ENCODE results near the gene SERP2.

SERP2 gene

DNA sequence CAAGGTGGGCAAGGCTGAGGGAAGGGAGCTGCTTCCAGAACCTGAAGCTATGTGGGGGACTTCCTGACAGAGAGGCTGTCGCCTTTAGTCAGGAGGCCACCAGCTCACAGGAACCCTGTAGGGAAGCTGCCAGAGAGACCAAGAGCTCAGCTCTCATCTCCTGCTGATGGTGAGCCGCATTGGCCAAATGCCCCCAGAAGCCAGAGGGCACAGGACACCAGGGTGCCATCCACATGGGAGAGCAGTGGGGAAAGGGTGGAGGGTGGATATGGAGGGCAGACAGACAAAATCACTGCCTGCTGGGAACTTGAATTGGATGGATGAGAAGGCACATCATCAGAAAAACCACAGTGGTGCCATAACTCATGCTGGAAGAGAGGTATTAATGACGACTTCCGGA lies 36.0 kb downstream of the SERP2 start:
- in situ Hi-C loops (cut with MboI; ENCODE audit: low sequenced_read_pairs), result no loop called here

DNA sequence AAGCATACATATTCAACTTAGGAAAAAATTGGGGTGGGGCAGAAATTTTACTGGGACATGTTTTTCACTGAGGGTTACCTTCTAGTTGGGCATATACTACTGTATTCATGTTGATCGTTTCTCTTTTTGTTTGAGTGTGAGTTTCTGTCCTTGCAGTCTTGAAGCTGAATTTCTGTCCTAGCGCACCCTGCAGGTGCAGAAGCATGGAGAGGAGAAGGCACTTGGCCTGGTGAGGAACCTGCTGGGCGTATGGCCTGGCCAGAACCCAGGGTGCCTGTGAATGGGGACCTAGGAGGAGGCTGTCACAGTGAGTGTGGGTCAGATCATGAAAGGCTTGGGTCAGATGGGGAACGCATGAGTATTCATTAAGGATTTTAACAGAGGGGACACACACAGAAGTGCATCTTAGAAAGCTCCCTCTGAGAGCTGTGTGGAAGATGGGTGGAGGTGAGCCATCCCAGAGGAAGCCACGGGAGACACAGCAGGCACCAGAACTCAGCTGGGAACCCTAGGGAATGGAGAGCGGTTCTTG lies 36.8 kb downstream of the SERP2 start:
- in situ Hi-C loops (cut with MboI; ENCODE audit: low sequenced_read_pairs), result no loop called here

DNA sequence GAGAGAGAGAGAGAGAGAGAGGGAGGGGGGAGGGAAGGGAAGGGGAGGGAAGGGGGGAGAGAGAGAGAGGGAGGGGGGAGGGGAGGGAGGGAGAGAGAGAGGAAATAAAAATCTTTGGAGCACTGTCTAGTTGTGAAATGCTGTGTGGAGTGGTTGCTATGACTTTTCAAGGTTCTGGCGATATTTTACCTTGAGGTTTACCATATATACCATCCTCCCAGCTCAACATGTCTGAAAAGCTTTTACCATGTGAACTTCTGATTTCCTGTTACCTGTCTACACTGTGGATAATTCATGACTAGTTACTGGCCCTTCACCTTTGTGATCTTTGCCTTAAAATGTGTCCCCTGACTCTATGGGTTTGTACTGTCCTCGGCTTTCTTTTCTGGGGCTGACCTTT lies 38.2 kb downstream of the SERP2 start:
- in situ Hi-C loops (cut with MboI; ENCODE audit: low sequenced_read_pairs), result no loop called here

DNA sequence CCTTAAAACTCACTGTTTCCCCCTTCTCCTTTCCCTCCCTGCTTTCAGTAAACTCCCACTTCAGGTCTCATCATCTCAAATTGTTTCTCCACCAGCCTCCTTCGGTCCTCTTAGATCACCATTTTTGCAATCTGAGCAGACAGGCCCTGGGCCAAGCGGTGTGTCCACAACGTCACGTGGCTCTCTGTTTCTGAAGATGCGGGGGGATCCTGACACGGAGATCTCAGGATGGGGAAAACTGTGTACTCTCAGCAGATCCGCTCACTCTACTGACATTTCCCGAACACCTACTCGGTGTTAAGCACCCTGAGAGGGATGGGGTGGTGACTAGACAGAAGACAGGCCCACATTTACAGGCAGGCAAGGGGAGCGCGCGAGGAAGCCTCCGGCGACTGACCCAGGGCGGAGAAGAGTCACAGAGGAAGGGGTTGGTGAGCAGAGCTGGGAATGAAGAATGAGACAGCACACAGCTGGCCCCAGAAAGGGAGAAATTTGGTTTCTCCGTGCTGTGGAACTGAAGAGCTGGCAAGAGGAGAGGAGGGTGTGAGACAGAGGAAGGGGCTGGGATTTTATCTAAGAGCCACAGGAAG lies 38.8 kb downstream of the SERP2 start:
- in situ Hi-C loops (cut with MboI; ENCODE audit: low sequenced_read_pairs), result no loop called here

DNA sequence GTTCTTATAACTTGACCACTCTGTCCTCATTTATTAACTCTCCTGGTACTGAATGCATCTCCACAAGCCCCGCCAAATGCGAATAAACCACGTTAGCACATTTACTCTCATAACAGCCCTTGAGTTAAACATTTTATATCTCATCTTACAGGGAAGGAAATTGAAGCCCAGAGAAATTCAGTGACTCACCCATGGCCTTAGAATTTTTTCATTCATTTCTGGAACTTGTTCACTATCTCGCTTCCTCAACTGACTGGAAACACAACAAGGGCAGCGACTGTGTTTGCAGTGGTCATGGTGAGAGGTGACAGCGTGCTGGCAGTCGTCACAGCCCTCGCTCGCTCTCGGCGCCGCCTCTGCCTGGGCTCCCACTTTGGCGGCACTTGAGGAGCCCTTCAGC lies 39.5 kb downstream of the SERP2 start:
- in situ Hi-C loops (cut with MboI; ENCODE audit: low sequenced_read_pairs), result no loop called here

DNA sequence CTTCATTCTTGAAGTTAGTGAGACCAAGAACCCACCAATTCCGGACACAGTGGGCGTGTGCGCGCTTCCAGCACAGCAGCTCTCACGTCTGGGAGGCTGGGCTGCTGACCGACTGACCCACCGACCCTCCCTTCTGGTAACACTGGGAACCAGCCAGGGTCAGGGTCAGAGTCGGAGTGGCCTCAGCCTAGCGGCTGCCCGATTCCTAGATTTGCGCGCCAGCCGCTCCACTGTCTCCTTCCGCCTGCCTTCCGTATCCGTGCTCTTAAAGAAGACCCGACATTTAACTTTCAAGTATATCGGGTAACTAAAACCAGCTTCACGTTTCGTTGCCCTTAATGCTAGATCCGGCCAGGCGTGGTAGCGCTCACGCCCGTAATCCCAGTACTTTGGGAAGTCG lies 41.1 kb downstream of the SERP2 start:
- in situ Hi-C loops (cut with MboI; ENCODE audit: low sequenced_read_pairs), result no loop called here

DNA sequence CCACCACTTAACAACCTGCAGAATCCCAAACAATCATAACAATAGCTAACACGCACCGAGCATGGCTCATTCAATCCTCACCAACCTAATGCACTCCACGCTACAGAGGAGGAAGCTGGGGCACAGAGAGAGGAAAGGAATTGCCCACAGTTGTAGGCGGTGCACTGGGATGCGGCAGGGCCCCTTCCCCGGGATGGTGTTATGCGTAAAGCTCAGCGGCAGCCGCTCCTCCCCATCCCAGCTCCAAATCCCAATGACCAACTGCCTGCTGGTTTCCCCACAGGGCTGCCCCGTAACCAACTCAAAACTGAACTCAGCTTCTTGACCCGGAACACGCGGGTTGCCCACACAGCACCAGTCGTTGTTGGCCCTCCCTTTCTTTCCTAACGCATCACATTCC lies 42.2 kb downstream of the SERP2 start:
- in situ Hi-C loops (cut with MboI; ENCODE audit: low sequenced_read_pairs), result no loop called here

DNA sequence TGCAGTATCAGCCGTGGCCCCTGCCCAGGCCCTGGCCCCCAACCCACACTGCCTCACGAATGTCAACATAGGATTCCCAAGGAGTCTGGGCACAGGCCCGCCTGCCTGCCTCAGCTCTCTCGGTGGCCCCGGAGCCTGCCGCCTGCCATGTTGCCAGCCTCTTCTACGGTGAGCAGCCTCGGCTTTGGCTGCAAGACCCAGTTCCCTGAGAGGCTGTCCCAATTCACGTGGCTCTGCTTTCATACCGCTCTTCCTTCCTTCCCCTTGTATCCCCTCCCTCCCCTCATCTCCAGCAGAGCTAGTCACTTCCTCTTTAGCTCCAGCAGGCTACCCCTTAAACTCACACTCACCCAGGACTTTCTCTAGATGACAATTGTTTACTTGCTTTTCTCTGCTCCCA lies 42.7 kb downstream of the SERP2 start:
- in situ Hi-C loops (cut with MboI; ENCODE audit: low sequenced_read_pairs), result no loop called here

DNA sequence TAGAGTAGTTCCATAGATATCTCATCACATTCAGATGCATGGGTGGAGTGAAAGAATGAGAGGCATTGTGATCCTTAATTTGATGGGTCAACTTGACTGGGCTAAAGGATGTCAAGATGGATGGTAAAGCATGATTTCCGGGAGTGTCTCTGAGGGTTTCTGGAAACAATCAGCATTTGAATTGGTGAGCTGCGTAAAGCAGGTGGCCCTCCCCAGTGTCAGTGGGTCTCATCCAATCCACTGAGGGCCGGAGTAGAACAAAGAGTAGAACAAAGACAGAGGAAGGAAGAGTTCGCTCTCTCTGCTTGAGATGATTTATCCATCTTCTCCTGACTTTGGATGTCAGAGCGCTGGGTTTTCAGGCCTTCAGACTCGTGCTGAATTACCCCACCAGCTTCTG lies 43.1 kb downstream of the SERP2 start:
- in situ Hi-C loops (cut with MboI; ENCODE audit: low sequenced_read_pairs), result no loop called here

DNA sequence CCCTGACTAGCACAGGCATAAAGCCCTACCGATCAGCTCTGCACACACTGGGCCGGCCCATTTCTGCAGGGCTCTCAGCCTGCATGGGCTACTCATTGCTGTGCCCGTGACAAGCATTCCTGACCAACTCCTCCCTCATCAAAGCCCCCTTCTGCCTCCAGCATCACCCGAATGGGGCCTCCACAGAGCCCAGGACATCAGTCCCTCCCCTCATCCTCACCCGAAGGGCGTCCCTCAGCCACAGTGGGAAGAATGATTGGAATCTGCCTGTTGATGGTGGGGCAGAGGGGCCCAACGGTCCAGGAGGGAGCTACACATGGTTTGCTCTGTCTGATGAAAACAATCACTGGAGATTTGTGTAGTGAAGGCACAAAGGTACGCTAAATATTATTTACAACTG lies 43.8 kb downstream of the SERP2 start:
- in situ Hi-C loops (cut with MboI; ENCODE audit: low sequenced_read_pairs), result no loop called here

DNA sequence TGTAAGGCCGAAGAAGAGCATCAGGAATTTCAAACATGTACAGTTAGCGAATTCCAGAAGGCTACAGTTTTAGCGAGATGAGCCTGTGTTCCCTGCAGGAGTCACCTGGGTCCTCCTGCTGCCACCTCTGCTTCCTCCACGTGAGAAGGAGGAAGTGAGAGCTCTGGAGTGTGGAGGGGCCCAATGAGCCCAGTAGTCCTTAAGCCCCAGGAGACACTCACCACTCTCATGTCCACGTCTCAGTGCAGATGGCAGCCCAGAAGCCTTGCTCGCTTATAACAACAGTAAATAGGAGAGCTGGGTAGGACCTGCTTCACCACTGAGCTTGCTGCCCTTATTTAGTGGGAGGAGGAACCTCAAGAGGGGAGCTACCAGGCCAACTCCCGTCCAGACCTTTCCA lies 44.3 kb downstream of the SERP2 start:
- in situ Hi-C loops (cut with MboI; ENCODE audit: low sequenced_read_pairs), result no loop called here

DNA sequence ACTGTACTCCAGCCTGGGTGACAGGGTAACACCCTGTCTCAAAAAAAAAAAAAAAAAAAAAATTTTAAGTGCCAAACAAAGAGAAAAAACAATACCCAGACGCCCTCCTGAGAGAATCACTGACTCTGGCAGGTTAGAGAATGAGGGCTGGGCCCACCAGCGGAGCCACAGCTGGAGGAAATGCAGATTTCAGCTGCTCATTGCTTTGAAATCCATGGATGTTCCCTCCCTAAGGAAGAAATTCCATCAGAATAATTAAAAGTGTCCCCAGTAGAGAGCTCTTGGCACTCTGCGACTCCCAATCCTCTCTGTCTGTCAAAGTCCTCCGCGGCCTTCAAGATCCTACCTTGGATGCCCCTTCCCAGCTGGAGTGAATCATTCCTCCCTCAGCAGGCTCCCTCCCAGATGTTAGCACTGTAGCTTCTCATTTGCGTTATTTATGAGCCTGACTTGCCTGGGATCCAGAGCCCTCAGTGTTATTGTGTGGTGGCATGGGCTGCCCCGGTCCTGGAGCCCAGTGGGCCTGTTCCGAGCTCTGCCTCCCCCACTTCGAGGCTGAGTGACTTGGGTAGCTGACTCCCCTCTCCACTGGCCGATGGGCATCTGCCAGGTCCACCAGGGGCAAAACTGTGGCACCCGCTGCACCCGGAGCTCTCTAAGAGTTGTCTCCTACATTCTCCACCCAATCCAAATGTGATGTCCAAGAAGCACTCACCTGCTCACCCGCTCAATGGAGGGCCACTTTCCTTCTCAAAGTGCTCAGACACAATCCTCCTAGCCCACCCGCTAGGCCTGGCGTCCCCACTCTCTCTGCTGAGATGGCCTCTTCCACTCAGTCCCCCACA lies 47.0 kb downstream of the SERP2 start:
- in situ Hi-C loops (cut with MboI; ENCODE audit: low sequenced_read_pairs), result no loop called here

DNA sequence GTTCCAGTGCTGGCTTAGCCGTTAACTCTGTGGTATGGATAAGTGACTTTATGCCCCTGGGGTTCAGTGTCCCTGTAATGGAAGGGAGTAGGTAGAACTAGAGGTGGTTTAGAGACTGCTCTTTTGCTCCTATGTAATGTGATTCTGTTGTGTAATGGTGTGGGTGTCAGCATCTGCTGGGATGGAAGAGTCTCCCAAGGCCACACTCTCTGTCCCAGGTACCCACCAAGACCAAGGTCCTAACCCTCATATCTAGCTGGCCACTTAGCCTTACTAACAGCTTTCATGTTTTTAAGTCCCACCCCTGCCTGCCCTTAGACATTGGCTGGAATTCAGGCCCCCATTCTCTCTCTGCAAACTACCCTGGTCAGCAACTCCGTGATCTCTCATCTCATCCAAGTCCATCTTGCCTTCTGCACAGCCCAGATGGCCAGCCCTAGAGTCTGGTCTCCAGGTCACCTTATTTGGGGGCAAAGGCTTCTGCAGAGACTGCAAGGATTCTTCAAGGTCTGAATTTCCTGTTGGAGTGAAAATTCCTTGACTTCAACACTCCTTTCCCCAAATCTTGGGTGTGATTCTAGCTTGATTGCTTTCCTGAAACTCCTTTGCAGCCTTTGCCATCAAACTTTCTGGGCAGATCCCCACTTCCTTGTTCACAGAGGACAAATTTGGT lies 48.4 kb downstream of the SERP2 start:
- in situ Hi-C loops (cut with MboI; ENCODE audit: low sequenced_read_pairs), result no loop called here

DNA sequence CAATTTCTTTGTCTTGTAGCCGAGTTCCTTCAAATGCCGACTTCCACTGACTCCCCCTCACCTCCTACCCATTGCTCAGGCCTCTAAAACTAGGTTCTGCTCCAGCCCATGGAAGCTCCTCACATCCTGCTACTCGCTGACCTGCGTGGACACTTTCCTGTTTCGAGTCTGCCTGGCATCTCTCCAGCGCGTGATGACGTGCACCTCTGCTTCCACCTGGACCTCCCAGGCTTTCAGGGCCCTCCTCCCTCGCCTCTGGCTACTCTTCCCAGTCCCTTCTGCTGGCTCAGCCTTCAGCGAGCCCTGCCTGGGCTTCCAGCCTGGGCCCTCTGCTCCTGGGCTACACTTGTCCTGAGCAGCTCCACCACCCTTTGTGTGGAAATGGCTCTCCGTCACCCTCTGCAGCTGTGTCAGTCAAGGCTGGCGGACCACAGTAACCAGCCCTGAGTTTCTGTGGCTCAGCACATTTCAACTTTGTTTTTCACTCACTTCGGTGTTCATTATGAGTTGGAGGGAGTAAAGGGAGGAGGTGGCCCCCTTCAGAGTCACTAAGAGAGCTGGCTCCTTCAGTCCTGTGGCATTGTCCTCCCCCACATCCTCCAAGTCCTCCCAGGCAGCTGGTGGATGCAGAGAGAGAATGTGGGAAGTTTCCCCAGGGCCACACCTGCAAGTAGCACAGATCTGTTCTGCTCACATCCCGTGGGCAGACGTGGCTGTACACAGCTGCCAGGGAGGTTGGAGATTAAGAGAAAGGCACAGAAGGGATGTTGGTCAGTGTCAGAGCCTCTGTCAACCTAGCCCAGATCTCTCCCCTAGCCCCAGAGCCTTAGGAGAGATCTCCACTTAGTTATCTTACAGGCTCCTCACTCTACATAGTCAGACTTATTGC lies 49.4 kb downstream of the SERP2 start:
- in situ Hi-C loops (cut with MboI; ENCODE audit: low sequenced_read_pairs), result no loop called here

DNA sequence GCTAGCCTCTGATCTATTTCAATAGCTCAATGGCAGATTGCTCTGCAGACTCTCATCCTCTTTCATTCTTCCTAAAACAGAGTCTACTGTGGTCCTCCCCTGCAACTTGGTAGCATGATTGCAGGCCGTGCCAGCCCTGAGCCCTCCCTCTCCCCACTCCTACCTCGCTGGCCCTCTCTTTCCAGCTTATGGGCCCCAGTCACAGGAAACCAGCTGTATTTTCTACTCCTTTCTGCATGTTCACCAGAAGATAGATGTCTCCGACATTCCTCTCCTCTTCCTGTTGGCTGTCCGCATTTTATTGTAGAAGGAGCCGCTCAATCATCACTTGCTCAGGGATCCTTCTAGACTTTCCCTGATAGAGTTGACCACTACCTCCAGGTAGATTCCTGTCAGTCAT lies 50.2 kb downstream of the SERP2 start:
- in situ Hi-C loops (cut with MboI; ENCODE audit: low sequenced_read_pairs), result no loop called here

DNA sequence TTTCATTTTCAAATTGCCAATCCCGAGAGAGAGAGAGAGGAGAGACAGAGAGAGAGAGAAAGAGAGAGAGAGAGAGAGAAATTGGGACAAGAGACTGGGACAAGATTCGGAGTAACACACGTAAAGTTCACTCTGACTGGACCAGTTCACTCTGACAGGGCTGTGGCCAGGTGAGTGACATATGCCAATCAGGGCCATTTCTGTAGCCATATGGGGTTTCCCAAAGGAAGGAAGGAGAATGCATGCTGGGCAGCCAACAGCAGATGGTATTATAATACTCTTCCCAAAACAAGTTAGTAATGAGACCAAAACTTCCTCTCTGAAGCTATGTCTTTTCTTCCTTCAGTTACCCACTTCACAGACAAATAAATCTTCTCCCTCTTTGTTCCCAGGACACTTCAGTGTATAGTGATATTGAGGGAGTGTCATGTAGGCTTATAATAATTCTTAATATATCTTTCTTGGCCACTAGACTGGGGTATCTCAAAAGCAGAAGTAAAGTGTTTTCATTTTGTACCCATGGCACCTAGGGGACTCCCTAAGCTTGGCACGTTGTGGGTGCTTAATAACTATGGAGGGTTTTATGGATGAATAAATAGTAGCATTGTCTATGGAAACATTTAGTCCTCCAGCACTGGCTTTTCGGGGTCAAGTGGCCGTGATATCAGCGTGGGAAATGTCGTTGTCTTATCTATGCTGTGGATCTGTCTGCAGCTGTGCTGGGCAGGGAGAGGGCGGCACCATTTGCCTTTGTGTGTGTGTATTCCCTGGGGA lies 51.6 kb downstream of the SERP2 start:
- in situ Hi-C loops (cut with MboI; ENCODE audit: low sequenced_read_pairs), result loop anchor here (25.0 kb wide), 1 partner anchor 363 kb away; no protein-coding TSS in a partner anchor

DNA sequence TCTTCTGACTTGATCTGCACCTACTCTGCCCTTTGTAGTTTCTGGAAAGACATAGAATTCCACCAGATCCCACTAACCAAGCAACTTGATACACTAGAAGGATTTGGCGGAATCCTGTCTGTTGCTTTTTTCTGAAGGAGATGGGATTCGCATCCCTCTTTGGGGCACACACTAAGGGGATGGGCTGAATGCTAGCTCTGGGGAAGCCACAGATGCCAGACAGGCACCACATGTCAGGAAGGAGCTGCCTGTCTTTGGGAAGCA lies 52.1 kb downstream of the SERP2 start:
- in situ Hi-C loops (cut with MboI; ENCODE audit: low sequenced_read_pairs), result loop anchor here (25.0 kb wide), 1 partner anchor 363 kb away; no protein-coding TSS in a partner anchor

DNA sequence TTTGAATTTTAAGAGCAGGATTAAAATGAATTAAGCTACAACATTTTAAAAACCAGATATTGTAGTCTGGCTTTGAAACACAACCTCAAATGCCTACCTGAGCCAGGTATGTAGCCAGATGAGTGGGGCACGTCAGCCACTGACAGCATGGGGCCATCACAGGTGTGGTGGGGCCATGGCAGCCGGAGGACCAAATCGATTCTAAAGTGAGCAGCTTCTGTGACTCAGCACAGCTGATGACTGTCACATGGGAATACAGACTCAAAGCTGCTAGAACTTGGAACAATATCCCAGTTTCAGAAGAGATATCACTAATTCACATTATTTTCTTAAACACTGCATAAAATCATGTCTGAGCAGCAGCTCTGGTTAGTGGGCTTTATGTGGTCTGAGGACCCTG lies 52.8 kb downstream of the SERP2 start:
- in situ Hi-C loops (cut with MboI; ENCODE audit: low sequenced_read_pairs), result loop anchor here (25.0 kb wide), 1 partner anchor 364 kb away; no protein-coding TSS in a partner anchor

DNA sequence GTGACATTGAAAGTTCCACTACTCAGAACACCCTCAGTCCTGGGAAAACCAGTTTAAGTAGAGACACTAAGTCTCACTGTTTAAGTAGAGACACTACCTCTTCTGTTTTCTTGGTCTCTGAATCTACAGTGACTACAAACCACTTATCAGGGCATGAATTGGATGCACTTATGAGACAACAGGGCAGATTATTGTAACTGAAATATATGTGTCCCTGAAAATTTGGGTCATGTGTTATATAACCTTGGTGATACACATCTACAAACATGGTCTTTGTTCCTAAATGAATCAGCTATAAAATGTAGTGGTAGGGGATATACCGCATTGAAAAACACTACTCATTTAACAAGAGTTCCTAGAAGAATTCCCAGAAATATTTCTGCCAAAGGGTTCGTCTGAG lies 55.7 kb downstream of the SERP2 start:
- in situ Hi-C loops (cut with MboI; ENCODE audit: low sequenced_read_pairs), result loop anchor here (25.0 kb wide), 1 partner anchor 367 kb away; no protein-coding TSS in a partner anchor

DNA sequence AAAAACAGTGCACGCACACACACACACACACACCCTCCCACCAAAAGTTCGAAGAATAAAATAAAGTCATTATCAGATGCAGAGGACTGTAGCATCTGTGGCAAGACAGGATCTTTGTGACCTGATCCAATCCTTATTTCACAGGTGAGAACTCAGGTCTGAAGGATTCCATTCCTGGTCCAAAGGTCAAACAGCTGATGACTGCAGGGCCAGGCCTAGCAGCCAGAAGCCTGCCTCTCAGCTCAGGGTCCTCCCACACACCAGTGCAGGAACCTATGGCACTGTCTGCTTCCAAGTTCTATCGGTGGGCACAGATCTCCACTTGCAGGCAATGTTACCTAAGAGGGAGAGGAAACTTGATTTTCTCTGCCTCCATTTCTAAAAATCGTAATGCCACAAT lies 57.5 kb downstream of the SERP2 start:
- in situ Hi-C loops (cut with MboI; ENCODE audit: low sequenced_read_pairs), result loop anchor here (25.0 kb wide), 1 partner anchor 369 kb away; no protein-coding TSS in a partner anchor
